Stimulated activated CD8-positive, alpha-beta memory T cell treated with anti-CD3 and anti-CD28 coated beads, Interleukin-7, amount 100 ng/mL, for 48 hours (primary cell): ENCODE data around the gene CMIP.

ENCODE experiments used
- DNase-seq, 2 donors: peaks; one replicate each; pipeline ENCODE4 v3.0.0-alpha.2; 2020; ENCODE audit warnings: low read depth in 1 of 2; ENCODE audit errors: extremely low read depth in 1 of 2

CMIP gene

DNA sequence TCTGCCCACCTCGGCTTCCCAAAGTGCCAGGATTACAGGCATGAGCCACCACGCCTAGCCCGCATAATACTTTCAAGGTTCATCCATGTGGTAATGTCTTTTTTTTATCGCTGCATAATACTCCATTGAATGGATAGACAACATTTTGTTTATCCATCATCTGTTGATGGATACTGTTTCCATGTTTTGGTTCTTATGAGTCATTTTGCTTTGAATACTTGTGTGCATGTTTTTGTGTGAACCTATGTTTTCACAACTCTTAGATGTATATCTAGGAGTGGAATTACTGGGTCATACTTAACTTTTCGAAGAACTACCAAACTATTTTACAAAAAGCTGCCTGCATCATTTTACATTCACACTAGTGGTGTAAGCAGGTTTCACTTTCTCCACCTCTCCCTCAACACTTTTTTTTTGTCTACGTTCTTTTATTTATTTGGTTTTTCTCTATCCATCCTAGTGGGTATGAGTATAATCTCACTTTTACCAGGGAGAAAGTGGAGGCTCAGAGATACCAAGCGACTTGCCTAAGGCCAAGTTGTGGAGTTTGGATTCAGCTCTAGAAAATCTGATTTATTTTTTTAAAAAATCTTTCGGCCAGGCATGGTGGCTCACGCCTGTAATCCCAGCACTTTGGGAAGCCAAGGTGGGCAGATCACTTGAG lies 151.2 kb downstream of the CMIP start:
- no peak for DNase-seq

DNA sequence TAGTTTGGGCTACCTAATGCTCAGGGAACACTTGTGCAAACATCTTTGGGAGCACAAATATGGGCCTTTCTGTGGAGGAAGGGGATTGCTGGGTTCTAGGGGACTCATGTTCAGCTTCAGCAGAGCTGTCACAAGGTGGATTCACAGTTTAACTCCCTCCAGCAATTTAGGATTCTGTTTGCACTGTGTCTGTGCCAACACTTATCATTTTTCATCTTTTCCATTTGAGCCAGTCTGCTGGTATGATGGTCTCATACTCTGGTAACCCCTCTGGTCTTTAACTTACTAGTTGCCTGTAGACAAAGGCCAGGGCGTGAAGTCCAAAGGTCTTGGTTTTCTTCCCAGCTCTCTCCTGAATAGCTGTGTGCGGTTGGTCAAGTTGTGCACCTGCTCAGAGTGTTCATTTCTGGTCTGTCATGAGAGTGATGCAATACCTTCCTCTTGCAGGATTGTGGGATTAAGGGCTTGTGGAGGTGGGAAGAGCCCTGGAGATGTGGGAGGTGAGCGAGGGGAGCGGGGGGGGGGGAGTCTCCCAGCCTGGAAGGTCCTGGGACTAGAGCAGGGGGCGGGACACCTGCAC lies 152.6 kb downstream of the CMIP start:
- DNase-seq: no peak

DNA sequence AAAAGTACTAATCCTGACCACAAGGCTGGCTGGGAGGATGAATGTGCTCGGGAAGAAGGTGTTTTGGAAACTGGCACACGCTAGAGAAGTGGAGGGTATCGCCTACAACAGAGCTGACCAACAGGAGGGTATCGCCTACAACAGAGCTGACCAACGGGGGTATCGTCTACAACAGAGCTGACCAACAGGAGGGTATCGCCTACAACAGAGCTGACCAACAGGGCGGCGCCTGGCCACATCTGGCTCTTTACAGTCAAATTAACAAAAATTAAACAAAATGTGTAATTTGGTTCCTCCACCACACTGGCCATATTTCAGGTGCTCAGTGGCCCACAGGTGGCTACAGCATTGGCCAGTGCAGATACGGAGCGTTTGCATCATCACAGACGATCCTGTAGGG lies 153.5 kb downstream of the CMIP start:
- no peak for DNase-seq

DNA sequence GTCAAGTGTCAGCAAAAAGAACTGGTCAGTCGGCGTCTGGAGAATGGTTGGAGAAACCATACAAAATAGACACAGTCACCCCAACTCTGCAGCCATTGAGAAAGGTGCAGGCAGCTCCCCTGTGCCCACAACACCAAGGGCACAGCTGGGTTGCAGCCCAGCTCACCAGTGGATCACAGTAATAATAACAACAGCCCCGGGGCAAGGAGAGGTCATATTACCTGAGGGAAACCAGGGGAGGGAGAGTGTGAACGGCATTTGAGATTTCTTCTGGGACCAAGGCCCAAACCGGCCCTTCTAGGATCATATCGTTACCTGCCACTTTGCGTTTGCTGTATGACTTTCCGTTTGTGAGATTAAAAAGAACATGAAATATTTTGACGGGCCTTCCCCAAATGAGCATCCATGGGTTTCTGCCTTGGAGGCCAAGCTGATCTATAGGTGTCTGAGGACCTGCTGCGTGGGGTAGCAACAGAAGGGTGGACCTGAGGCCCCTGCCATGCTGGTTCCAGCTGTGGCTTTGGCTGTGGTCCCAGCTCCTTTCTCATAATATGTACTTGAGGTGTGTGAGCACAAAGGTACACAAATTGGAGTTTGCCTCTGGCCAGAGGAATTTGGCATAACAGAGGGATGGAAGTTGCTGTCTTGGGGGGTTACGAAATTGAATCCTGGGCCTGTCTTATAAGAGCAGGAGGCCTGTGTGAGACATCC lies 154.6 kb downstream of the CMIP start:
- DNase-seq: no peak

DNA sequence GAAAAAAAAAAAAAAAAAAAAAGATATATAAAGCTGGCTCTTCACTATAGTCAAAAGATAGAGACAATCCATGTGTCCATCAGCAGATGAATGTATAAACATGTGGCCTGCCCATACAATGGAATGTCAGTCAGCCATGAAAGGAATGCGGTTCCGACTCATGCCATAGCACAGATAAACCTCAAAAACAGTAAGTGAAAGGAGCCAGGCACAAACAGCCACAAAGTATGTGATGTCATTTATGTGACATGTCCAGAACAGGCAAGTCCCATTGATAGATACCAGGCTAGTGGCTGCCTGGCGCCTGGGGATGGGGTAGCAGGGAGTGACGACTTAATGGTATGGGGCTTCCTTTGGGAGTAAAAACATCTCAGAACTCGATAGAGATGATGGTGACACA lies 155.7 kb downstream of the CMIP start:
- no peak for DNase-seq

DNA sequence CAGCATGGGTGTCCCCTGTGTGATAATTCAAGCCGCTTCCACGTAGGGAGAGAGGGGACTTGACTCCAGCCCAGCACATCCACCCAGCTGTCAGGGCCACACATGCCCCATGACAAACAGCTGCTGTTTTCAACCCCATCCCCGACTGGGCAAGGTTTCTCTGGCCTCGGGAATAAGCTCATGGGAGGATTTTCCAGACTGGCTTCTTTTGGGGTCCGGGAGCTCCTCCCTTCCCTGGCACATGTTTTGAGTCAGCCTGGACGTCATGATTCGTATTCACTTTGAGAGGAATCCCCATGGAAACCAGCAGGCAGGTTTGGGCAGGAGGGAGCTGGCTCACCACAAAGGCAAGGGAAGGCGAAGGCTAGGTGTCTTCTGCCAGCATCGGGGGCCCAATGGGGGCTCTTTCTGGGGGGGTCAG lies 156.4 kb downstream of the CMIP start:
- DNase-seq: no peak

DNA sequence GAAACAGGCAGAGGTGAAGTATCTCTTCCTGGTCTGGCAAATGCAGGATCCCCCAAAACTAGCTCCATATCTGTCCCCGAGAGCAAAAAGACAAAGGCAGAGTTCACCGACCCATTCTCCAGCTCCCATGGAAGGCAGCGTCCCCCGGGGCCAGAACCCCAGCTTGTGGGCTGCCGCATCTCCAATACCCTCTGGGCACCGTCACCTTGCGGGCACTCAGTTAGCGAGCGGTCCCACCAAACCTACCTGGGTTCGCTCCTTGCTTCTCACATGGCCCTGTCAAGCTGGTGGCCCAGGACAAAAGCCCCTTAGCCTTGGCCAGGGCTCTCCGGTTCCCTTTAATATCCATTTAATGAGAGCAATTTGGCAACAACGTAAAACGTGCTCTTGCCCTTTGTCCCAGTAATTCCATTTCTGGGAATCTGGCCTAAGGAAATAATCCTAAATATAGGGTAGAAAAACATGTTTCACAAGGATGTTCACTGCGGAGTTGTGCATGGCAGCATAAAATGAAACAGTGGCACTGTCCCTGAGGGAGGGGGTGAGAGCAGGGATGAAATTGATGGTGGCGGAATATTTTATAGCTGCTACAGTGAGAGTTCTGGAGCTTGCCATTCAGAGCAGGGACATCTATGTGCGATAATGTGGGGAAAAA lies 157.1 kb downstream of the CMIP start:
- DNase-seq: no peak

DNA sequence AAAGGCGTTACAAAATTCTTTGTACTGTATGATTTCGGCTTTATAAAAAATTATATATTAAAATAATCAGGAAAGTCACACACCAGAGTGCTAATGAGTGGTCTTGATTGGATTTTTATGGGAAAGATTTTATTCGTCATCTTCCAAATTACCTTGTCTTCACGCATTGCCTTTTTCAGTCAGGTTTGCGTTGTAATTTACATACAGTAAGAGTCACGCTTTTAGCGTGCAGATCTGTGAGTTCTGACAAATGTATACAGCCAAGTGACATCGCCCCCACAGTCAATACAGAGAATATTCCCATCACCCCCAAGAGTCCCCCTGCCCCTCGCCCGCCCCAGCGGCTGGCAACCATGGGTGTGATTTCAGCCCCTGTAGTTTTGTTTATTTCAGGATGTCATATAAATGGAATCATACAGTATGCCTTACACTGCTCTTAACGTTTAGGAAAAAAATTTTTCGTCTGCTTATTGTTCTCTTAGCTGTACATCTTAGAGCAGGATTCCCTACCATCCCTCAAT lies 157.7 kb downstream of the CMIP start:
- DNase-seq: no peak

DNA sequence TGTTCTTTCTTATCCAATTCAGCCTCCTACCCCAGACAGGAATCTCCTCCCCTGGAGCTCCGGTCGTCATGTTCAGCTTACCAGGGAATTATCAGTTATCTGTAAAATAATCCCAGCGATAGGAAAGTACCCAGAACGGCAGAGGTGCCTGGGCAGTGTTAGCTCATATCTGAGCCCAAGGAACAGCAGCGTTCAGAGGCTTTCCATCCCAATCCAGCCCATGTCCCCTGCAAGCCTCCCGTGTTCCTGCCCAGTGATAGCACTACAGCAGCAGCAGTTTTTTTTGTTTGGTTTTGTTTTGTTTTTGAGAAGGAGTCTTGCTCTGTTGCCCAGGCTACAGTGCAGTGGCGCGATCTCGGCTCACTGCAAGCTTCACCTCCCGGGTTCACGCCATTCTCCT lies 158.2 kb downstream of the CMIP start:
- DNase-seq: no peak

DNA sequence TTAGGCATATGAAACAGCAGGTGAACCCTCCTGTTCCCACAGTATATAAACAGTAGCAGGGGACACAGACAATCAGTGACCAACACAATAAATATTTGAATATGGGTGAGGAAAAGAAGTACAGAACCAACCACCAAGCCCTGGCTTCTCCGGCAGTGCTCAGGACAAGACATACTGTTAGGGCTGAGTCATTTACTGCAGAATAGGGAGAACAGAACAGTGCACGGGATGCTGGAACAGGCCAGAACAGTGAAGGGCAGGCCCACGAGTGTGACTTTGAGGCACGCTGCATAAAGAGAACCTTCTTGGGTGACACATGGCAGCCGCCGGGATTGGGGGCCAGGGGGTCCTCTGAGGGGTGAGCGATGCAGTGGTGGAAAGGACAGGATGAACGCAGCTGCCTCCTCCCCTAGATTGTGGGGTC lies 160.4 kb downstream of the CMIP start:
- no peak for DNase-seq

DNA sequence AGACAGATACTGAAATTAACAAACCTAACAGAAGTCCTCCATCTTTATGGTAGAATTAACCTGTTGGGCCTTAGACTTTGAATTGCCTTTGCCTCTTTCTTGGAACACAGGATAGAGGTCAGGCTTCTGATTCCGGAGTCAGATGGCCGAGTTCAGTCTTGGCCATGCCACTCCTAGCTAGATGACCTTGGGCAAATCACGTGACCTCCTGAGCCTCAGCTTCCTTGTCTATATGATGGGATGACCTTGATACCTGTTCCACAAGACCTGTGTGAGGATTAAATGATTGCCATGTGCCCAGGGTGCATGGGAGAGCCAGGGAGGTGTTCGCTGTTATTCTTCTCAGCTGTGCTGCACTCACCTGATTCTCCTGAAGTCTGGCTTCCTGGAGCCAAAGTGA lies 161.4 kb downstream of the CMIP start:
- DNase-seq: no peak

DNA sequence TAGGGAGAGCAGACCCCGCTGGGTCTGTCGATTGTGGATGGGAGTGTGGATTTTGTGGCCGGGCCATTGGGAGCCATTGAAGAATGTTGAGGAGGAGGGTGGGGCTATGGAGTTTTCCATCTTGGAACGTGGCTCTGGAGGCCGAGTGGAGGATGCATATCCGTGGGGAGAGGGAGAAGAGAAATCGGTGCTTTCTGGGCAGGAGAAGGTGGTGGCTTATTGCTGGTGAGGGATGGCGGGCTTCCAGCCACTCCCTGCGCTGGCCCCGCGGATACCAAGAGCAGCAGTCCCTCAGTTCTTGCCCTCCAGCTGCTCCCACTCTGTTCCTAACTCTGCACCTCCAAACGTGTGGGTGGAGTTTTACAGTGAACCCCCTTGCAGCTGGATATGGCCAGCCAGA lies 162.4 kb downstream of the CMIP start:
- DNase-seq: no peak

DNA sequence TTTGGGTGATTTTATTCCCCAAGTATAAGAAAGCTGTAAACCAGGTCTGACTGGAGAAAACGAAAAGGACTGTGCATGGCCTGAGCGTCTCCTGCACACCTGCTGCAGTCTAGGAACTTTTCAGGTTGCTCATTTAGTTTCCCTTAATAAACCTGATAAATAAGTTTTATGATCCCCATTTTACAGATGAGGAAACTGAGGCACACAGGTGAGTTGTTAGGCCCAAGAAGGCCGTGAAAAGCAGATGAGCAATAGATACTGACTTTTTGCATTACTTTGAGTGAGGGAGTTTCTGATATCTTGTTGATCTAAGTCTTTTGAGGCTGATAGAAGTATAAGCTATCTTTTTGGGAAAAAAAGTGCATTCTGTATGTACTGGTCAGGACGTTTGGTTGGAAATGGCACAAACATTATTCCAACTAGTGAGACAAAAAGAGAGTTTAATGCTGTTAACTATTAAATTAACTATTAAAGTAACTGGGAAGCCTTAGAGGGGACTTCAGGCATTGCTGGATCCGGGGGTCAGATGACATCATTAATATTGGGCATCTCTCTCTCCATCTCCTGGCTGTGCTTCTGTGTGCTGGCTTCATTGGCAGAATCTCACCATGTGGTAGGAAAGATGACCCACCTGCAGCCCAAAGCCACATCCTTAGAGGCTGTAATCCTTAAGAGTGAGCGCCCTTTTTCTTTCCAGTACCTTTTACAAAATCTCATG lies 163.4 kb downstream of the CMIP start:
- no peak for DNase-seq

DNA sequence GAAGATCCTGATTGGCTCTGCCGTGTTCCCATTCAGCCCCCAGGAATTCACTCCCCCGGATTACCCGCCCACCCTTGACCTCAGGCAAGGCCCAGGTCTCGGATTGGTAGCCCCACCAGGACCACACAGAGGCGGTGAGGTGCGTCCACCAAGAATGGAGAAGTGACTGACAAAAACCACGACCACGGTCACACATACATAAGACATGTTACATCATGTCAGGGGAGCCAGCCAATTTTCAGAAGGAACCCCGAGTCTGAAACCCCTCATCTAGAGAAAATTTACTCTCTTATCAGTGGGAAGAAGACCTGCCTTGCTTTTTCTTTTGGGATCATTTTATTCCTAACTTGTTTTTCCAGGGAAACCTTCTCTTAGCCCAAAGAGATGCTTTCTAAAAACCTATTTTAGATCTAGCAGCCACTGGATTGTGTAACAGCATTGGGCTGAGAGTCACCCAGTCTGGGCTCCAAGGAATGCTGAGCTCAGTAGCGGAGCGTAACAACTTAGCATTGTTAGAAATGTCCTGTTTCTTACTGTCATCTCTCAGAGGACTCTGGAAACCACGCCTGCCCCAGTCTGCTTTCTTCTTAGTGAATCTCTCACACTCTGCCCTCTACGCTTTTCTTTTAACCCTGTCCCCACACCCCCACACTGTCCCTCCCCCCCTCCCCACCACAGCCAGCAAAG lies 164.1 kb downstream of the CMIP start:
- no peak for DNase-seq

DNA sequence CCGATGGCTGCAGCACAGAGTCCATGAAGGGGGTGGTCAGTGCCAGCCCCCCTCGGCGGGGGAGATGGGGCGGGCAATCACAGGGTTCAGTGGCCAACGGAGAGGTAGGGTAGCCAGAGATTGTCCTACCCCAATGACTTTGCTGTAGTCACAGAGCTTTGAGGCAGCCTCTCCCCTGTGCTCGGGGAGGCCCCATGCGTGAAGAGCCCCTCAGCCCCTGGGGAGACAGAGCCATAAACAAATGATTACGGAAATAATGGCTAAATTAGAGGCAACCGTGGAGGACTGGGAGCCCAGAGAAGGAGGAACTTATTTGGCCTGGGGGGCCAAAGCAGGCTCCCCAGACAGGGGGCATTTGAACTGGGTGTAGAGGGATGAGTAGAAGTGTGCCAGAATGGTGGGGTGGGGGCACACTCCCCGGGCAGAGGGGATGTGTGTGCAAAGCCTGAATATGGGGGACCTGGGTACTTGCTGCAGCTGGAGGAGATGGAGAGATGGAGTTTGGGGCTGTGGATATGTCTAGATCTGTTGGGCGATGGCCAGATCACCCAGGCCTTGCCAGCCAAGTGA lies 164.8 kb downstream of the CMIP start:
- DNase-seq: no peak

DNA sequence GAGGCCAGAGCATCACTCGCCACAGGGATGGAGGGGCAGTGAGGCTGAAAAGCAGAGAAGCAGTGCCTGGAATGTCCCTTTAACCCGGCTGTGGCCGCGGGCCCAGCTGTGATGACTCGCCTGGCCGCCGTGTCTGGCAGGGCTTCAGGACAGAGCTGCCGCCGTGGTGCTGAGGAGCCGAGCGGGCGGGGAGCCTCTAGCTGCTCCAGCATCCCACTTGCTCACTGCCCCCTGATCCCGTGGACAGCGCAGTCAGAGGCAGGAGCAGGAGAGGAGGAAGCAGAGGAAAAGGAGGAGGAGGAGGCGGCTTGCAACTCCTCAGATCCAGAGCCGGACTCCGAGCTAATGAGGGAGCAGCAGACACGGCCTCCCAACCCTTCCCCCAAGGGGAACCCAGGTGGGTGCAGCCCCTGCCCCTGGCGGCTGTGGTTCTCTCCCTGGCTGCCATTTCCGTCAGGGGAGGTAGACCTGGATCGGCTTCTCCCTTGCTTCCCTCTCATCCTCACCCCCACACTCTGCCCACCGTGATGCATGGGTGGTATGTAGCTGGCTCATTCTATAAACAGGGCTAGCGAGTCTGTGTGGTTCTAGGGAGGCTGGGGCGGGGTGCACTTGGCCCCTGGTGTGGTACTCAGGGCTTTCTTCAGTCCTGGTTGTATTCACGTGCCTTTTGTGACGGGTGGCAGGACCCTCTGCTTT lies 165.7 kb downstream of the CMIP start:
- DNase-seq: no peak

DNA sequence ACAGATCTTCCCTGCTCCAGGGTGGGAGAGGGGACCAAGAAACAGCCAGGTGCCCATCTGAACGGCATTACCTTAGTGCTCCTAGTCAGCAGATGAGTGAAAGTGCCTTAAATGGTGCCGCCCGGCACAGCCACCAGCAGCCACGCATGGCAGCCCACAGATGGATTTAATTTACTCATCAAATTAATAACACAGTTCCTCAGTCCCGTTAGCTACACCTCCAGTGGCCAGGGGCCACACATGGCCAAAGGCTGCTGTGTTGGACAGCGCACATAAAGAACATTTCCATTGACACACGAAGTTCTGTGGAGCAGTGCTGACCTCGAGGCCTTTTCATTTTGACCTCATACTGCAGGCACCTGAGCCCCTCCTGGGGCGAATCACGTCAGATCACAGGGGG lies 166.3 kb downstream of the CMIP start:
- no peak for DNase-seq

DNA sequence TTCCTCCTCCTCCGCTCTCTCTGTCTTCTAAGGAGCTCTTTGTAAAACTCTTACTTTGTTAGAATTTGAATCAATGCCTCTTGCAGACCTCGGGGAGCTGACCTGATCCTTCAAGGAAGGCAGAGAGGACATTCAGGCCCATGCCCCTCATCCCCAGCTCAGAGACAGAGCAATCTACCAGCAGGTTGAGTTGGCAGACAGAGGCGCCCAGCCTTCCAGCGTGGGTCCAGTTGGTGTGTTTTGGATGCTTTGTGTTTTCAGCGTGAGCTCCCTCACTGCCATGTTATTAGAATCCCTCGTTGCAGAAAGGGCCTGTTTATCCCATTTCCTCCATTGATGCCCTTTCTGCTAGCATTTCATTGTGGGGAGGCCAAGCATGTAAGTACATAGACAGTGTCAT lies 167.1 kb downstream of the CMIP start:
- DNase-seq: no peak

DNA sequence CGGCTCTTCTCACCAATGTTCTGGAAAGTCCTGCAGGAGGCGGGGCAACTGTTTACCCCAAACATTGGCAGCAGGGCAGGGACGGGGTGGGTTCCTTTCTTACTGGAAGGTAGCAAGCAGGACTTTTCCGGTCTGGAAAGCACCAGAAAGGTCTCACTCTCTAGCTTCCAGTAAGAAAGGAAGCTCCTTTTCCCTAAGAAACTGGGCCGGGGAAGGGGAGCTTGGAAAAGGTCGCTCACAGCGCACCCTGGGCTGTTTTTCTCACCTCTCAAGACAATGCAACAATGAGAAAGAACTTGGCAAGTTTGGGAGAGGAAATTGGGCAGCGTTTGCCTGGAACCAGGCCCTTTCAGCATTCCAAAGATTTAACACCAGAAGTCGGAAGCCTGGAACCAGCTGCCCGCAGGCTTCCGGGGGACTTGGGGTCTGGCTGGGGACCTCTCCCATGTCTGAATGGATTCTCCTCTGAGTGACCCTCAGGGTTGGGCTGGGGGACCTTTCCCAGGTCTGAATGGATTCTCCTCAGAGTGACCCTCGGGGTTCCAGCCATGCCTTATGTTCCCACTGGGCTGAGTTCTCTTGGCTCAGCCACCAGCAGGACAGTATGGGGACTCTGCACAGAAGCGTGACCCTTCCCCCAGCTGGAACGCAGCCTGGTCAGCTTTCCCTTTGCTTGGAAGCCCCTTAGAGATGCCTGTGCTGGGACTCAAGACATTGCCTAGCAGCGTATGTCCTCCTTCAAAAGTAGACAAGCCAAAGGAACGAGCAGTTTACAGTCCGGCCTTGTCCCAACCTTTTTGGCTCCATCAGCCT lies 167.9 kb downstream of the CMIP start:
- DNase-seq: no peak
